ENCODE results near the gene GPHN. TPM values are rescaled to one million over a fixed set of nuclear protein-coding genes. Genes with fewer than 3 reads are reported as not detected.

Gene GPHN
- total and polyA plus RNA-seq, 2 donors (not counting 3 experiments of a cell fraction or from before 2014, with no cell fraction given) = 5.1 to 23.2 TPM

DNA sequence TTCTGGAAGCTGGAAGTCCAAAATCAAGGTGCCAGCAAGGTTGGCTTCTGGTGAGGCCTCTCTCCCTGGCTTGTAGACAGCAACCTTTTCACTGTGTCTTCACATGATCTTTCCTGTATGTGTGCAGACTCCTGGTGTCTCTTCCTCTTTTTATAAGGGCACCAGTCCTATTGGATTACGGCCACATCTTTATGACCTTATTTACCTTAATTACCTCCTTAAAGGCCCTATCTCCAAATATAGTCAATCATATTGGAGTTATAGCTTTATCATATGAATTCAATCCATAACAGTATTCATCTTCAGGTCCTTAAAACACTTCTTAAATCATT is 660.1 kb downstream of the GPHN start:
- Histone ChIP-seq H3K9me1 (replicated peaks; ENCODE audit: control insufficient read depth, extremely low read depth, insufficient read depth, low read length) (no peaks in the 10 kb centered on the region), H4K20me1 (replicated peaks; ENCODE audit: control insufficient read depth, extremely low read depth, insufficient read depth, low read length) (no peaks in the 10 kb centered on the region), H3K36me3 (ENCODE audit: control insufficient read depth in 2 of 2, extremely low read depth in 1 of 2, insufficient read depth in 2 of 2, low read length in 2 of 2) (no peaks in the 10 kb centered on the region), H3K4me1 (ENCODE audit: control insufficient read depth, extremely low read depth, insufficient read depth, low read length) (no peaks in the 10 kb centered on the region), H3K9me3 (replicated peaks; ENCODE audit: control insufficient read depth, insufficient read depth, low read length) (no peaks in the 10 kb centered on the region), H3K27ac (ENCODE audit: insufficient read depth, low read depth, low read length) (no peak overlapping the region), H3K4me3 (replicated peaks in 1 of 3; ENCODE audit: insufficient read depth in 1 of 3, low read depth in 1 of 3, low read length in 3 of 3) (no peak overlapping the region), H2AFZ (ENCODE audit: low read depth, low read length) (no peak overlapping the region), H3K9ac (replicated peaks; ENCODE audit: extremely low read depth, insufficient read depth, low read length) (no peak overlapping the region), H3K79me2 (ENCODE audit: control insufficient read depth, insufficient read depth, low read length) (no peaks in the 10 kb centered on the region), H3K27me3 (ENCODE audit: control insufficient read depth in 2 of 2, insufficient read depth in 2 of 2, low read length in 2 of 2) (no peaks in the 10 kb centered on the region), H3K4me2 (ENCODE audit: insufficient read depth, low read length) (no peak overlapping the region)
- intact Hi-C loops (cut with micrococcal nuclease) (no loop called here), dilution Hi-C loops (cut with MboI; ENCODE audit: extremely low pct_ligation_motif_present, low sequenced_read_pairs) (no loop called here)
- BruUV-seq (replicated peaks) = no TSS peak
- POLR2A ChIA-PET = no interaction called here
- FAIRE-seq (no peak), DNase-seq (ENCODE audit: low read depth, low spot score) (no peak)
- CTCF ChIA-PET = interaction anchor here (1.5 to 8.8 kb wide), 3 partner anchors 118 to 809 kb away, joined by 5 to 186 read pairs (median 19); no protein-coding TSS in a partner anchor
- TF ChIP-seq, protein P1, sequence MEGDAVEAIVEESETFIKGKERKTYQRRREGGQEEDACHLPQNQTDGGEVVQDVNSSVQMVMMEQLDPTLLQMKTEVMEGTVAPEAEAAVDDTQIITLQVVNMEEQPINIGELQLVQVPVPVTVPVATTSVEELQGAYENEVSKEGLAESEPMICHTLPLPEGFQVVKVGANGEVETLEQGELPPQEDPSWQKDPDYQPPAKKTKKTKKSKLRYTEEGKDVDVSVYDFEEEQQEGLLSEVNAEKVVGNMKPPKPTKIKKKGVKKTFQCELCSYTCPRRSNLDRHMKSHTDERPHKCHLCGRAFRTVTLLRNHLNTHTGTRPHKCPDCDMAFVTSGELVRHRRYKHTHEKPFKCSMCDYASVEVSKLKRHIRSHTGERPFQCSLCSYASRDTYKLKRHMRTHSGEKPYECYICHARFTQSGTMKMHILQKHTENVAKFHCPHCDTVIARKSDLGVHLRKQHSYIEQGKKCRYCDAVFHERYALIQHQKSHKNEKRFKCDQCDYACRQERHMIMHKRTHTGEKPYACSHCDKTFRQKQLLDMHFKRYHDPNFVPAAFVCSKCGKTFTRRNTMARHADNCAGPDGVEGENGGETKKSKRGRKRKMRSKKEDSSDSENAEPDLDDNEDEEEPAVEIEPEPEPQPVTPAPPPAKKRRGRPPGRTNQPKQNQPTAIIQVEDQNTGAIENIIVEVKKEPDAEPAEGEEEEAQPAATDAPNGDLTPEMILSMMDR (IDR thresholded peaks at IDR 0.05; ENCODE audit: extremely low read depth in 1 of 2, insufficient read depth in 1 of 2, low read depth in 1 of 2, low read length in 2 of 2) = no peak
- no peak for TF ChIP-seq POLR2A (IDR thresholded peaks at IDR 0.05; ENCODE audit: low read depth, low read length)
- TF ChIP-seq FOS (IDR thresholded peaks at IDR 0.05; ENCODE audit: borderline replicate concordance, insufficient read depth, low read length) = no peak
- no peak for TF ChIP-seq JUN (IDR thresholded peaks at IDR 0.05; ENCODE audit: borderline replicate concordance, insufficient read depth, insufficient read length, low read depth)
- TF ChIP-seq, protein P2, sequence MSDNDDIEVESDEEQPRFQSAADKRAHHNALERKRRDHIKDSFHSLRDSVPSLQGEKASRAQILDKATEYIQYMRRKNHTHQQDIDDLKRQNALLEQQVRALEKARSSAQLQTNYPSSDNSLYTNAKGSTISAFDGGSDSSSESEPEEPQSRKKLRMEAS (IDR thresholded peaks at IDR 0.05; ENCODE audit: insufficient read depth, insufficient read length) = no peak
- TF ChIP-seq MYC (IDR thresholded peaks at IDR 0.05; ENCODE audit: low read depth, low read length) = no peak

DNA sequence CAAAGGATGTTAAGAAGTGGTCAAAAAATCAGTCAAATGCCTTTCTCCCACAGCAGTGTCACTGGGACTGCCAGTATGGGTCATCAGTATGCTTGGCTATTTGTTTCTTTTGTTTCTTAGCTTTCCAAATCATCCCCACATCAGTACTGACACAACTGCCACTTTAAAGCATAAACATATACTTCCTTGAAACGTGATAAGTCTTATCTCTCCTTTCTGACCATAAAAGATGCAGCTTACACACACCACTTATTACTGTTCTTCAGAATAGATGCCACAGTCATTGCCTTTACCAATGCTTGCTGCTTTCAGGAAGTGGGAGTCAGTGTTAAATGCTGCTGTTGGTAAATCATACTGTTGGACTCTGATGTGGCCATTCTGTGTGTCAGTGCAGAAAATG is 662.7 kb downstream of the GPHN start:
- dilution Hi-C loops (cut with MboI; ENCODE audit: extremely low pct_ligation_motif_present, low sequenced_read_pairs) = no loop called here
- Histone ChIP-seq H3K9me3 (replicated peaks; ENCODE audit: control insufficient read depth, insufficient read depth, low read length) (no peaks in the 10 kb centered on the region), H2AFZ (ENCODE audit: low read depth, low read length) (no peak overlapping the region), H3K27me3 (ENCODE audit: control insufficient read depth in 2 of 2, insufficient read depth in 2 of 2, low read length in 2 of 2) (no peaks in the 10 kb centered on the region), H3K4me3 (replicated peaks in 1 of 3; ENCODE audit: insufficient read depth in 1 of 3, low read depth in 1 of 3, low read length in 3 of 3) (no peak overlapping the region), H3K4me2 (ENCODE audit: insufficient read depth, low read length) (no peak overlapping the region), H4K20me1 (replicated peaks; ENCODE audit: control insufficient read depth, extremely low read depth, insufficient read depth, low read length) (no peaks in the 10 kb centered on the region), H3K4me1 (ENCODE audit: control insufficient read depth, extremely low read depth, insufficient read depth, low read length) (no peaks in the 10 kb centered on the region), H3K9ac (replicated peaks; ENCODE audit: extremely low read depth, insufficient read depth, low read length) (no peak overlapping the region), H3K27ac (ENCODE audit: insufficient read depth, low read depth, low read length) (no peak overlapping the region), H3K36me3 (ENCODE audit: control insufficient read depth in 2 of 2, extremely low read depth in 1 of 2, insufficient read depth in 2 of 2, low read length in 2 of 2) (no peaks in the 10 kb centered on the region), H3K79me2 (ENCODE audit: control insufficient read depth, insufficient read depth, low read length) (no peaks in the 10 kb centered on the region), H3K9me1 (replicated peaks; ENCODE audit: control insufficient read depth, extremely low read depth, insufficient read depth, low read length) (no peaks in the 10 kb centered on the region)
- BruUV-seq (replicated peaks) = no TSS peak
- ChIA-PET CTCF (interaction anchor here (2.5 kb wide), 1 partner anchor 115 kb away, joined by 13 read pairs; no protein-coding TSS in a partner anchor), POLR2A (no interaction called here)
- intact Hi-C loops (cut with micrococcal nuclease) = no loop called here
- FAIRE-seq = no peak
- no peak for TF ChIP-seq EZH2 (IDR thresholded peaks at IDR 0.05; ENCODE audit: borderline replicate concordance, low read depth, low read length, severe bottlenecking)
- TF ChIP-seq, protein P2 (IDR thresholded peaks at IDR 0.05; ENCODE audit: insufficient read depth, insufficient read length) = no peak
- no peak for TF ChIP-seq MYC (IDR thresholded peaks at IDR 0.05; ENCODE audit: low read depth, low read length)
- no peak for TF ChIP-seq GATA2 (IDR thresholded peaks at IDR 0.05; ENCODE audit: insufficient read depth, insufficient read length, low read depth, low read length)
- no peak for TF ChIP-seq JUN (IDR thresholded peaks at IDR 0.05; ENCODE audit: borderline replicate concordance, insufficient read depth, insufficient read length, low read depth)
- TF ChIP-seq, protein P1 (IDR thresholded peaks at IDR 0.05; ENCODE audit: extremely low read depth in 1 of 2, insufficient read depth in 1 of 2, low read depth in 1 of 2, low read length in 2 of 2) = no peak
- TF ChIP-seq FOS (IDR thresholded peaks at IDR 0.05; ENCODE audit: borderline replicate concordance, insufficient read depth, low read length) = no peak
- TF ChIP-seq POLR2A (IDR thresholded peaks at IDR 0.05; ENCODE audit: low read depth, low read length) = no peak
- no peak for TF ChIP-seq POLR2AphosphoS5 (IDR thresholded peaks at IDR 0.05; ENCODE audit: insufficient read depth, low read depth, low read length)
- no peak for DNase-seq (ENCODE audit: low read depth, low spot score)
